ENCODE data around the gene VILL. TPM values are rescaled to one million over a fixed set of nuclear protein-coding genes. Genes with fewer than 3 reads are reported as not detected.

Gene VILL
- total RNA-seq, 2 donors from 2014 or later, result 11.5 to 13.7 TPM

DNA sequence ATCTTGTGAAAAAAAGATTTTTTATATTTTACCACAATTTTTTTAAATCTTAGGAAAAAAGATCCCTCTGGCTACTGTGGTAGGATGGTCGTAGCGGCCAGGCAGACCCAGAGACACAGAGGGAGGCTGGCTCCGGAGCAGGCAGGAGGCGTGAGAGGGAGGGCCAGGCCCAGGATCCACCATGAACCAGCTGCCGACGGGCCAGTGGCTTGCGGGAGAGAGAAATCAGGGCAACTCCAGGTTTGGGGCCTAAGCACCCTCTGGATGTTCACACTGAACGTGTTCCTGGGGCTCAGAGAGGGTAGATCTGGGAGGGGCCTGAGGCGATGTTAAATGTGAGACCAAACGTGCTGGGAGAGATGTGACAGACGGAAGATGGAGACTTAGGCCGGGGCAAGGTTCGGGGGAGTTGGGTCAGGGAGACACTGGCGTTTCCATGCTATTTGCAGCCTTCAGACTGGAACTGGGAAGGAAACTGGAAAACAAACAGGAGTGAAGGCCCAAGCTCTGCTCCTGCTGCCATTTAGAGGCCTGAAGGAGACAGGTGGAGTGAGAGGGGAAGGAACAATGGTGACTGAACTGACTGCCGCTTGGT, 1.6 kb upstream of the VILL start:
- no peaks in the 10 kb centered on the region for H3K27me3 ChIP-seq (replicated peaks; ENCODE audit: insufficient read depth)
- H3K4me1 ChIP-seq (ENCODE audit: control insufficient read depth in 1 of 2, low read depth in 2 of 2), result peaks cover 3 to 12% of the 10 kb centered on the region in 2 donors
- H3K36me3 ChIP-seq, result no peaks in the 10 kb centered on the region
- TF ChIP-seq, protein P1, sequence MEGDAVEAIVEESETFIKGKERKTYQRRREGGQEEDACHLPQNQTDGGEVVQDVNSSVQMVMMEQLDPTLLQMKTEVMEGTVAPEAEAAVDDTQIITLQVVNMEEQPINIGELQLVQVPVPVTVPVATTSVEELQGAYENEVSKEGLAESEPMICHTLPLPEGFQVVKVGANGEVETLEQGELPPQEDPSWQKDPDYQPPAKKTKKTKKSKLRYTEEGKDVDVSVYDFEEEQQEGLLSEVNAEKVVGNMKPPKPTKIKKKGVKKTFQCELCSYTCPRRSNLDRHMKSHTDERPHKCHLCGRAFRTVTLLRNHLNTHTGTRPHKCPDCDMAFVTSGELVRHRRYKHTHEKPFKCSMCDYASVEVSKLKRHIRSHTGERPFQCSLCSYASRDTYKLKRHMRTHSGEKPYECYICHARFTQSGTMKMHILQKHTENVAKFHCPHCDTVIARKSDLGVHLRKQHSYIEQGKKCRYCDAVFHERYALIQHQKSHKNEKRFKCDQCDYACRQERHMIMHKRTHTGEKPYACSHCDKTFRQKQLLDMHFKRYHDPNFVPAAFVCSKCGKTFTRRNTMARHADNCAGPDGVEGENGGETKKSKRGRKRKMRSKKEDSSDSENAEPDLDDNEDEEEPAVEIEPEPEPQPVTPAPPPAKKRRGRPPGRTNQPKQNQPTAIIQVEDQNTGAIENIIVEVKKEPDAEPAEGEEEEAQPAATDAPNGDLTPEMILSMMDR (IDR thresholded peaks at IDR 0.05), result no peak
- ATAC-seq (ENCODE audit: insufficient number of reproducible peaks, low FRiP score, low read depth) (no peak), DNase-seq (ENCODE audit: low spot score) (no peak)
- H3K27ac ChIP-seq, result no peak overlapping the region
- no peaks in the 10 kb centered on the region for H3K9me3 ChIP-seq
- H3K4me3 ChIP-seq, result no peak overlapping the region

DNA sequence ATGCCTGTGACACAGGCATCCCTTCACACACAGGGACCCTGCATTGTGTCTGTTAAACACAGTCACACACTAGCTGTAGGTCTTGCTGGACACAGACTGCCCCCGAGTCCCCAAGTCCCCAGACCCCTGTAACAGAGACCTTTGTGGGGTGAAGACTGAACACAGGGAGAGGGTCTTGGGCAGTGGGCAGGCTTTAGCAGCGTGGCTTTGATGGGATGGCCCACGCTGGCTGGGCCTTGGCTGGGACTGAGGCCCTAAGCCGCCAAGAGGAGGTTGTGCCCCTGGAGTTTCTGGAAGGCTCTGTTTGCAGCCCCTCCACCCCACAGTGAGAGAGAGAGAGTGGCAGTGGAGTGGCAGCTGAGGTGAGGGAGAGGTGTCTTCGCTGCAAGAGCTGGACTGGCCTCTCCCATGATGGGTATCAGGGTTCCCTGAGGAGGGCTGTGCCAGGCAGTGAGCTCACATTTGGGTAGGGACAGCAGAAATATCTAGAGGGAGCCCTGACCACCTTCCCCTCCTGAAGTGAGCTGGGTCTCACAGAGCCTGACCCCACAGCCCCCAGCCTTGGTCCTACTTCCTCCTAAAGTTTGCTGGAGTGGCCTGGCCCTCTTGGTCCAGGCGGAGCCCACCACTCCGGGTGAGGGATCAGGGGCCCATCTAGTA, 635 bp upstream of the VILL start:
- DNase-seq (ENCODE audit: low spot score), result no peak
- H3K9me3 ChIP-seq, result no peaks in the 10 kb centered on the region
- H3K27me3 ChIP-seq (replicated peaks; ENCODE audit: insufficient read depth), result no peaks in the 10 kb centered on the region
- TF ChIP-seq, protein P1 (IDR thresholded peaks at IDR 0.05), result no peak
- H3K27ac ChIP-seq, result no peak overlapping the region
- no peaks in the 10 kb centered on the region for H3K36me3 ChIP-seq
- H3K4me1 ChIP-seq (ENCODE audit: control insufficient read depth in 1 of 2, low read depth in 2 of 2), result peaks cover 7 to 20% of the 10 kb centered on the region in 2 donors
- no peak overlapping the region for H3K4me3 ChIP-seq
- no peak for ATAC-seq (ENCODE audit: insufficient number of reproducible peaks, low FRiP score, low read depth)

DNA sequence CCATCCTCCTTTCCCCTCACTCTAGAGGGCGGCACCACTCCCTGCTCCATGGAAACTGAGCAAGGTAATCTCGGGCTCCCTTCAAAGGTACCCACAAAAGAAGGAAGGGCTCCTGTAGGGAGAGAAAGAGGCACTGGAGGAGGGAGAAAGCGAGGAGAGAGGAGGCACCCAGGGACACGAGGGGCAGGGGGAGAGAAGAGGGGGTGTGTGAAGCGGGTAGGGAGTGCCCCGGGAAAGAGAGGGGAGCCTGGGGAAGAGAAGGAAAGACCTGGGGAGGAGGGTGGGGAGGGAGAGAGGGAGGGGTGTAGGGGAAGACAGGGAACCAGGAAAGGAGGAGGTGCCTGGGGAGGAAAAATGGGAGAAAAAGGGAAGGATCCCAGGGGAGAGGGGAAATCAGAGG, 523 bp downstream of the VILL start:
- TF ChIP-seq, protein P1 (IDR thresholded peaks at IDR 0.05), result no peak

DNA sequence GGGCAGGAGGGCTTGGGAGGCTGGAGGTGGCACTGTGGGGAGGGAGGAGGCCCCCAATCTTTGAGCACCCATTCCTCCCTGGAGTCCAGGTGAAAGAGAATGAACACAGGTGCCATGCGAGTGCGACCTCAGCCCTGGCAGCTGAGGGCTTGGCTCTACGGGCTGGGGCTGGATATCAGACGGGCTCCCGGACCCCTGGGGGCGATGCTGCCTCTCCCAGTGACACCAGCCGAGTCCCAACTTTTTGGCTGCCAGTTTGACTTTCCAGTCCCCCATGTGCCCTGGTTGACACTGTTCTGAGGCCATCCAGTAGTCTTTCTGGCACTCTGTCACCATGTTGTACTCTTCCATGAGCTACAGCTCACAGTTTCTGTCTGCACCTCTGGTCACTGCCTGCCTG, 1.2 kb downstream of the VILL start:
- DNase-seq (ENCODE audit: low spot score), result no peak
- Histone ChIP-seq H3K27me3 (replicated peaks; ENCODE audit: insufficient read depth) (no peaks in the 10 kb centered on the region), H3K36me3 (no peaks in the 10 kb centered on the region), H3K4me3 (no peak overlapping the region), H3K4me1 (ENCODE audit: control insufficient read depth in 1 of 2, low read depth in 2 of 2) (peaks cover 7 to 15% of the 10 kb centered on the region in 2 donors), H3K27ac (no peak overlapping the region), H3K9me3 (no peaks in the 10 kb centered on the region)
- ATAC-seq (ENCODE audit: insufficient number of reproducible peaks, low FRiP score, low read depth), result no peak
- TF ChIP-seq, protein P1 (IDR thresholded peaks at IDR 0.05), result no peak

More for the DNA sequence above, 523 bp downstream of the VILL start:
- DNase-seq (ENCODE audit: low spot score) (no peak), ATAC-seq (ENCODE audit: insufficient number of reproducible peaks, low FRiP score, low read depth) (no peak)
- Histone ChIP-seq H3K4me1 (ENCODE audit: control insufficient read depth in 1 of 2, low read depth in 2 of 2) (peaks cover 7 to 15% of the 10 kb centered on the region in 2 donors), H3K9me3 (no peaks in the 10 kb centered on the region), H3K27ac (no peak overlapping the region), H3K27me3 (replicated peaks; ENCODE audit: insufficient read depth) (no peaks in the 10 kb centered on the region), H3K36me3 (no peaks in the 10 kb centered on the region), H3K4me3 (no peak overlapping the region)

DNA sequence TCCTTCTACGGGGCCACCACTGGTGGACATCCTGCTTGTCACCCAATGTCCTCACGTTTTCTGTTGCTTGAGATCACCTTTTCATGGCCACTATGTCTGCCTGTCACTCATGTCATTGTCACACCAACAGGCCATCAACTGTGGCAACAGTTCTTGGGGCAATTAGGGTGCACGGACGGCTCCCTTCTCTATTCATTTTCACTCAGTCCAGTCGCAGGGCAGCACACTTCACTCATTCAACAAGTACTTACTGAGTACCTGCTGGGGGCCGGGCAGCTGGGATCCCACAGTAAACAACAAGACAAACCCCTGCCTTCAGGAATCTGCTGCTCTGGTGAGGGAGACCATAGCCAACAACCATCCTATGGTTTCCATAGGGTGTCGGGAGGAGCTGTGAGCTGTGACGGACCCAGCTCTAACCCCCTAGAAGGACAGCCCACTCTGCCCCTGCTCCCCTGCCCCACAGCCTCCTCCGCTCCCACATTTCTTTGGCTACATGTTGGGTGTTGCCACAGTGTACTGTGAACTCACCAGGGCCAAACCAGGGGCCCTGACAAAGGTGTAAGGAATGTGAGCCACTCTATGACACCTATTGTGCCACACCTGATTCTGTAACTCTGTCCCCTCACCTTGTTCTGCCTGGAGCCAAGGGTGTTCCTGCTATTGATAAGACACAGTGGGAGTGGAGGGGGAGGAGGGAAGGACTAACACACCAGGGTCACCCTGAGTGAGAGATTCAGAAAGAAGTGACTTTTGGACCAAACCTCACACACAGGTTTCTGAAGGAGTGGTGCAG, 1.9 kb downstream of the VILL start:
- H3K27ac ChIP-seq, result no peak overlapping the region
- H3K9me3 ChIP-seq, result no peaks in the 10 kb centered on the region
- ATAC-seq (ENCODE audit: insufficient number of reproducible peaks, low FRiP score, low read depth) (no peak), DNase-seq (ENCODE audit: low spot score) (no peak)
- H3K4me1 ChIP-seq (ENCODE audit: control insufficient read depth in 1 of 2, low read depth in 2 of 2), result peaks cover 7 to 15% of the 10 kb centered on the region in 2 donors
- no peaks in the 10 kb centered on the region for H3K36me3 ChIP-seq
- TF ChIP-seq, protein P1 (IDR thresholded peaks at IDR 0.05), result no peak
- no peaks in the 10 kb centered on the region for H3K27me3 ChIP-seq (replicated peaks; ENCODE audit: insufficient read depth)
- H3K4me3 ChIP-seq, result no peak overlapping the region
